Measurements from ENCODE around the gene HIVEP3.
A peak's percentile ranks its signal among the peaks of the same experiment; 100 is the strongest.

HIVEP3 gene

DNA sequence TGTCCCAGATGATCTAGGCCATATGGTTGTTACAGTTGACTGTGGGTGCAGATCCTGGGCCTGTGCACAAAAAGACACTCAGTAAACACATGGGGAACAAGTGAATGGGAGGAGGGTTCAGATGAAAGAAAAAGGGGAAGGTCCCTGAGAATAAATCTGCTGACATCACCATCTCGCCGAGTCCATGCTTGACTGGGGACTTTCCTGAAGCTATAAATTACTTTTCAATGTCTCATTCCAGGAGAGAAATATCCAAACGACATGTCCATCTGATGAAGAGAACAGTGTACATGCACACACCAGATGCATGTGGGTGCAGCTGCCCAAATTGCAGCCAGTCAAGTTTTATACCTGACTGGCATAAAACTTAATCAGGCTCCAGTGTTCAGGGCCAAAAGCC, 109.0 kb downstream of the HIVEP3 start:
- peak; percentile 37 for DNase-seq

DNA sequence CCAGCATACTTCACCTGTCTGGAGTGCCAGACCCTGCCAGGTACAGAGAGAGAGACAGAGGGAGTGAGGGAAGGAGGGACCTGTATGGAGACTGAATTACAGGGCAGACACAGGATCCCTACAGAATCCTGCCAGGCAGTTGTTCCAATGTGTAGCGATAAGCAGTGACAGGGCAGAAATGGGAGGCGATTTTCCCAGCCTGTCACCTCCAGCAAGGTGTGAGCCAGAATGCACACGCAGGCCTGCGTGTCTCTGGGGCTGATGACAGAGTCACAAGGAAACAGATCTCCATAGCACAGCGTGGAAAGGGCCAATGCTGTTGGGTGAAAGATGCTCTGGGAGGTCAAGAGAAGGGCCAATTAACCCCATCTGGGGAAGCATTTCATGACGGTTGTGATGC, 111.3 kb downstream of the HIVEP3 start:
- no peak for DNase-seq

- no peak for DNase-seq
Observed at GRCh38 chr1:41806472-41807155, 112.1 kb downstream of the HIVEP3 start.

GRCh38 chr1:41805771-41806471, 112.8 kb downstream of the HIVEP3 start:
- no peak for DNase-seq

GRCh38 chr1:41804176-41804575, 114.5 kb downstream of the HIVEP3 start:
- peak; percentile 67 for DNase-seq

DNA sequence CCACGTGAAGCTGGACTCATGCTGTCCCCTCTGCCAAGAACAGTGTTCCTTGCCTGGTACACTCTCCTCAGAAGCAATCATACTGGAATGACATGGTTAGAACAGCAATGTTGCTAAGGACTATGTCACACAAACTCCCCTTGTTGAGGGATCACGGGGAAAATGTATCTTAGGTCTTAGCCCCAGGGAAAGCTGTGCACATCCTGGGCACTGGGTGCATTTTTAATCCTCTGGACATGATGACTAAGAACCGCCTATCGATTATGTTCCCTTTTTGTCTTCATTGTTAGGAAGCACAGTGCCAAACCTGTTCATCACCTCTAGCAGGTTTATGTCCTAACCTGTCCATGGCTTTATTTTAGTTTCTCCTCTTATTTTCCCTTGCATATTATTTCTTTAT, 115.1 kb downstream of the HIVEP3 start:
- DNase-seq = no peak

DNA sequence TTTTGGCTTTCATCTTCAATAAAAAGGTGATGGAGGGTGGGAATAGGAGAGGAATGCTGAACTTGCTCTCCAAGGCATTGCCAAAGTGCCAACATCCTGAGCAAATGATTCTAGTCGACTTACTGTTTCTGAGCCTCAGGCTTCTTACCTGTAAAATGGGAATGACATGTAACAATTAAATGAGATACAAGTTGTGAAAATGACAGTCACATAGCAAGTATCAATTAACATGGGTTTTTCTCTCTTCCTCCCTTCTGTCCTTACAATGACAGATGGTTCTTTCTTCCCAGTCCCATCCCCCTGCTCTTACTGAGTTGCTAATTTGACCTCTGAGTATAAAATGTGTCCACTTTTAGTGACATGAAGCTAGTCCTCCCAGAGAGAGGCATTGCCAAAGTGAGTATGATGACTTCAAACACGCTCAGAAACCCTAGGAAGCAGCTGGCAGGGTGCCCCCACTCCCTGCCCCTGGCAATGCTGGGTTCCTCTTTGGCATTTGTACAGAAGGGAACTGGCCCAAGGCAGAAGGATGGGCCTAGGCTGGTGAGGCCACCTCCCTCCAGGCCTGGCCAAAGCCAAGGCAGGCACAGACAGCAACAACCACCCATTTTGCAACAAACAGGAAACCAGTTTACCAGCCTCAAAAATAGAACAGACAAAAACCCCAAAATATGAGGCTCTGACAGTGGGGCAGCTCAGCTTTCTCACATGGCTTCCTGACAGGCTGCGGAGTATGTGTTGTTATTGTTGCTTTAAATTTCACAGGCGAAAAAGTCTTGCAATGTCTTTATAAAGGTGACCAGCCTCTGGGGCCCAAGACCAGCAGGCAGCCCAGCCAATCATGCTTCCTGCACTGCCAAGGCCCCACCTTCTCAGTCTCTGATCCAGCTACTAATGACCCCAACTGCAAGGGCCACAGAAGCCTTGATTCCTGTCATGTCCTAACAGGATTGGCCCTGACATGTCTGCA, 115.9 kb downstream of the HIVEP3 start:
- DNase-seq = peak; percentile 83

GRCh38 chr1:41800311-41800829, 118.4 kb downstream of the HIVEP3 start:
- DNase-seq = no peak

- no peak for DNase-seq
Observed at GRCh38 chr1:41799723-41800122, 119.0 kb downstream of the HIVEP3 start.

GRCh38 chr1:41799205-41799604, 119.5 kb downstream of the HIVEP3 start:
- no peak for DNase-seq

DNA sequence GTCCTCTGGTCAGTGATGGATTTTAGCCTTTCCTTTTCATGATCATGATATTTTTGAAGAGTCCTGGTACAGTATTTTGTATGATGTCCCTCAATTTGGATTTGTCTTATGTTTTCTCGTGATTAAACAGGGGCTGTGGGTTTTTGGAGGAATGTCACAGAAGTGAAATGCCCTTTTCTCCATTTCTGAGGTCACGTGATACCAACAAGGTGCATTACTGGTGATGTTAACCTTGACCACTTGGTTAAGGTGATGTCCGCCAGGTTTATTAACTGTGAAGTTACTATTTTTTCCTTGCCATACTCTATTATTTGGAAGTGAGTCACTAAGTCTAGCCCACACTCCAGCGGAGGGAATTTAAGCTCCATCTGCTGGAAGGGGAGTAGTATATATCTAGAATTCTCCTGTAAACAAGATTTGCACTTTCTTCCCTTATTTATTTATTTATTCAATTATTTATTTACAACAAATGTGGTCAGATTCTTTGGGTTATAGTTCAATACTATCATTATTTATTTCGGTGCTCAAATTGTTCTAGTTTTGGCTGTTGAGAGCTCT, 123.4 kb downstream of the HIVEP3 start:
- peak; percentile 34 for DNase-seq

- DNase-seq = no peak
Observed at GRCh38 chr1:41794031-41794430, 124.7 kb downstream of the HIVEP3 start.

GRCh38 chr1:41792485-41792770, 126.3 kb downstream of the HIVEP3 start:
- no peak for DNase-seq

GRCh38 chr1:41791667-41792484, 126.8 kb downstream of the HIVEP3 start:
- no peak for DNase-seq

GRCh38 chr1:41790351-41790750, 128.4 kb downstream of the HIVEP3 start:
- DNase-seq = no peak

GRCh38 chr1:41789661-41790330, 128.9 kb downstream of the HIVEP3 start:
- no peak for DNase-seq

GRCh38 chr1:41788427-41788826, 130.3 kb downstream of the HIVEP3 start:
- no peak for DNase-seq

GRCh38 chr1:41784531-41785274, 134.0 kb downstream of the HIVEP3 start:
- no peak for DNase-seq

- DNase-seq = no peak
Observed at GRCh38 chr1:41783189-41783639, 135.5 kb downstream of the HIVEP3 start.

DNA sequence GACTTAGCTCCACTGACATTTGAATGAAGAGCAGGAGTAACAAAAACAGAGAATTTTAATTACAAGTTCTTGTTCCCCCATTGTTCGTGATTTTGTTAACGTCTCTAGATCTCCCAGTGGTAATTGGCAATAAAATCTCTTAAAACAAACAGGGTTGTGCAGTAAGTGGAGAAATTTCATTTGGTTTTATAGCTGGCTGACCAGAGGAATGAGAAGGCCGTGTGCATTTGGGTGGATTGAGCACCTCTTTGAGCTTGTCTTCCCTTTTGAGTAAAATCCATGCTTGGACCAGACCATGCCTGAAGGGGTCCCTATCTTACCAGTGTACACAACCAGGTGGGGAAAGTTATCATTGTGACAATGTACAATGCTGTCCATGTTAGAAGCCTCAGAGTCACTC, 137.8 kb downstream of the HIVEP3 start:
- no peak for DNase-seq

- DNase-seq = no peak
Observed at GRCh38 chr1:41780322-41780721, 138.4 kb downstream of the HIVEP3 start.

All from RPMI8226 (cell line).